Upper lobe of right lung (tissue), 1 donor: ENCODE data around the gene PLXNB1. TPM values are rescaled to one million over a fixed set of nuclear protein-coding genes. Genes with fewer than 3 reads are reported as not detected.
A peak's percentile ranks its signal among the peaks of the same experiment; 100 is the strongest.

ENCODE experiments used
- ATAC-seq: fragments of 200-7000 bp; cut with Tn5 transposase; one replicate; pipeline ENCODE4 v1.9.1; 2020; ENCODE audit warnings: mild to moderate bottlenecking, moderate library complexity
- DNase-seq: peaks from one replicate; pipeline ENCODE4 v3.0.0-alpha.2; 2020
- H3K27ac ChIP-seq: fragments of 200-600 bp; one replicate; pipeline ENCODE4 v1.8.0; 2022
- H3K27me3 ChIP-seq: fragments of 200-600 bp; one replicate; pipeline ENCODE4 v1.8.0; 2022; ENCODE audit warnings: mild to moderate bottlenecking
- H3K36me3 ChIP-seq: fragments of 200-600 bp; one replicate; pipeline ENCODE4 v1.8.0; 2022
- H3K4me1 ChIP-seq: fragments of 200-600 bp; one replicate; pipeline ENCODE4 v1.8.0; 2022
- H3K4me3 ChIP-seq: fragments of 200-600 bp; one replicate; pipeline ENCODE4 v1.8.0; 2022; ENCODE audit warnings: mild to moderate bottlenecking
- H3K9me3 ChIP-seq: fragments of 200-600 bp; one replicate; pipeline ENCODE4 v1.8.0; 2022
- intact Hi-C: fragments of 100-400 bp; cut with DNase I; formaldehyde crosslinking; loops from one replicate; pipeline ENCODE4 v1.11.0; 2022
- total RNA-seq: library from RNA; stranded (reverse); fragmentation: NEBNext Ultra II Directional; extraction: Animal tissue kit (Norgen Biotek cat#: 25700); gene quantifications from one replicate; pipeline ENCODE4 v1.2.1, GENCODE V29; 2021
- TF ChIP-seq, protein P1 (sequence below): fragments of 200-600 bp; IDR thresholded peaks from one replicate; pipeline ENCODE4 v1.8.0; 2022; ENCODE audit warnings: antibody characterized with exemption
- donor health status: DM: no; HTN: yes; CAD: no; lungs with severe emphysema.

PLXNB1 gene
- total RNA-seq, 1 donor from 2014 or later = 103 TPM

DNA sequence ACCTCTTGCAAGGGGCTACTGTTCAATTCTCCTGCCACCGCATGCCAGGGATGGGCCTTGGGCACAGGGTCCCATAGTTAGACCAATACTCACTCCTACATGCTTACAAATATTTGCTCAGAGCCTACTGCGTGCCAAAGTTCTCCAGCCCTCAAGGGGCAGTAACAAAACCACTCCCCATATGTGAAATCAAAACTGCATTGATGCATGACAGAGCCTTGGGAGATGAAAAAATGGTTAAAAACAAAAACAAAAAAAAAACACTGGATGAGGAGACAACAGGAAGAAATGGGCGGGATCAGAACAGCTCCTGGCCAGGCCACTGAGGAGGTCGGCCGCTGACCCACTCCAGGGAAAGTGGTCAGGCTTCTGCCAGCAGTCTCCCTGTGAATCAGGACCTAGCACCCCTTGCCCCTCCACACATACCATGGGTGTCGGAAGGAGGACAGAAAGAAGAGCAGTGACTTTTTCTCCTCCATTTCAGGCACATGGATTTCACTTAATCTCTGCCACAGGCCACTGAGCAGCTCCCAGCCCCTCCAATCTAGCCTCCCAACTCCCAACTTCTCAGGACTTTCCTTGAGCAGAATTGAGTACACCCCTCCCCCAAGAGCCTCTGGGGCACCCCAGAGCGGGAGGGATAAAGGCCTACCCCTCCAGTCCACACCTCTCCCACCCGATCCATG, 2.8 kb downstream of the PLXNB1 start:
- Histone ChIP-seq H3K4me1 (peaks cover 54% of the 10 kb centered on the region), H3K9me3 (no peaks in the 10 kb centered on the region), H3K4me3 (peak overlapping the region; percentile 78), H3K36me3 (peaks cover 3% of the 10 kb centered on the region), H3K27ac (peak overlapping the region; percentile 89), H3K27me3 (no peaks in the 10 kb centered on the region)
- no peak for ATAC-seq
- TF ChIP-seq, protein P1, sequence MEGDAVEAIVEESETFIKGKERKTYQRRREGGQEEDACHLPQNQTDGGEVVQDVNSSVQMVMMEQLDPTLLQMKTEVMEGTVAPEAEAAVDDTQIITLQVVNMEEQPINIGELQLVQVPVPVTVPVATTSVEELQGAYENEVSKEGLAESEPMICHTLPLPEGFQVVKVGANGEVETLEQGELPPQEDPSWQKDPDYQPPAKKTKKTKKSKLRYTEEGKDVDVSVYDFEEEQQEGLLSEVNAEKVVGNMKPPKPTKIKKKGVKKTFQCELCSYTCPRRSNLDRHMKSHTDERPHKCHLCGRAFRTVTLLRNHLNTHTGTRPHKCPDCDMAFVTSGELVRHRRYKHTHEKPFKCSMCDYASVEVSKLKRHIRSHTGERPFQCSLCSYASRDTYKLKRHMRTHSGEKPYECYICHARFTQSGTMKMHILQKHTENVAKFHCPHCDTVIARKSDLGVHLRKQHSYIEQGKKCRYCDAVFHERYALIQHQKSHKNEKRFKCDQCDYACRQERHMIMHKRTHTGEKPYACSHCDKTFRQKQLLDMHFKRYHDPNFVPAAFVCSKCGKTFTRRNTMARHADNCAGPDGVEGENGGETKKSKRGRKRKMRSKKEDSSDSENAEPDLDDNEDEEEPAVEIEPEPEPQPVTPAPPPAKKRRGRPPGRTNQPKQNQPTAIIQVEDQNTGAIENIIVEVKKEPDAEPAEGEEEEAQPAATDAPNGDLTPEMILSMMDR = no peak
- no peak for DNase-seq
- intact Hi-C loops = no loop called here

DNA sequence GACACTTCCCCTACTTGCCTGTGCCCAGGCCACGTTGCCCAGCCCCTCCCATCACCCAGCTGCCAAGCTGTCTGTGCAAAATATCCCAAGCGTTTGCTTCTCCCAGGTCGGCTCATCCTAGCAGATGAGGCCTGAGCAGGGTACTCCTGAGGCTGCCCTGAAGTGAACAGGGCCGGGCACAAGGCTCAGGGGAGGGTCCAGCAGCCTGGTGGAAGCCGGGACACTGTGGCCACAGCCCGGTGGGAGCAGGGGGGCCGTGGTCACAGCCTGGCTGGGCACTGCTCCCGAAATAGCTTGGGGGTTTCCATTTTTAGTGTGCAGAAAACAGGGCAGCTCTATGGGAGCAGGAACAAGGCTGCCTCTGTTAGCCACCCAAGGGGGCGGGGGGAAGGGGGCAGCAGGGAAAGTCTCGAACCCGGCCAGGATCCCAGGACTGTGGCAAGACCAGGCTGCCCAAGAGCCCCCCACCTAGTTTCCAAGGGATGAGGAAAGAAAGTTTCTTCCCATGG, 3.4 kb downstream of the PLXNB1 start:
- Histone ChIP-seq H3K27ac (no peak overlapping the region), H3K9me3 (no peaks in the 10 kb centered on the region), H3K4me3 (no peak overlapping the region), H3K4me1 (peaks cover 54% of the 10 kb centered on the region), H3K36me3 (no peaks in the 10 kb centered on the region), H3K27me3 (no peaks in the 10 kb centered on the region)
- TF ChIP-seq, protein P1 = no peak
- DNase-seq = no peak
- ATAC-seq = no peak
- intact Hi-C loops = no loop called here

DNA sequence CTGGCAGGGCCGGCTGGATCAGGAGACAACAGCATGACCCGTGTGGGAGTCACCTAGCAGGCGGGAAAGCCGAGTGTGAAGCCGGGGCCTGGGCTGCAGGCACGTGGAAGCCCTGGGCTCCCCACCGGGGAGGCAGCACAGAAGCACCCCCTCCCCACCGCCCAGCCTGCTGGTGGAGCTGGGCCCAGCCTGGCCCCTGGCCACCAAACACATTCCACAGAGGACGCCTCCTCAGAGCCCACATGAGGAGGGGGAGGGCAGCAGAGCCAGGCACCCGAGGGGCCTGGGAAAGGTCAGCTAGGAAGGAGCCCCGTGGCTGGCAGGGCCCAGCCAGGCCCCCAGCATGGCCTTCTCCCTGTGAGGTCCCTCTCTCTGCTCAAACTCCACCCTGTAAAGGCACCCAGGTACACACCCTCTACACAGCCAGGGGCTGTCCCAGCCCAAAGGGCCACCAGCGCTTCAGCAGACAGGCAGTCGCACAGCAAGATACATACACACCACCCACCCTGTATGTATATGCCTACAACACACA, 4.5 kb downstream of the PLXNB1 start:
- H3K27ac ChIP-seq = peak overlapping the region; percentile 24
- no peaks in the 10 kb centered on the region for H3K27me3 ChIP-seq
- H3K36me3 ChIP-seq = no peaks in the 10 kb centered on the region
- no peak for ATAC-seq
- H3K4me1 ChIP-seq = peaks cover 47% of the 10 kb centered on the region
- no peaks in the 10 kb centered on the region for H3K9me3 ChIP-seq
- intact Hi-C loops = no loop called here
- DNase-seq = no peak
- no peak overlapping the region for H3K4me3 ChIP-seq
- TF ChIP-seq, protein P1 = no peak

DNA sequence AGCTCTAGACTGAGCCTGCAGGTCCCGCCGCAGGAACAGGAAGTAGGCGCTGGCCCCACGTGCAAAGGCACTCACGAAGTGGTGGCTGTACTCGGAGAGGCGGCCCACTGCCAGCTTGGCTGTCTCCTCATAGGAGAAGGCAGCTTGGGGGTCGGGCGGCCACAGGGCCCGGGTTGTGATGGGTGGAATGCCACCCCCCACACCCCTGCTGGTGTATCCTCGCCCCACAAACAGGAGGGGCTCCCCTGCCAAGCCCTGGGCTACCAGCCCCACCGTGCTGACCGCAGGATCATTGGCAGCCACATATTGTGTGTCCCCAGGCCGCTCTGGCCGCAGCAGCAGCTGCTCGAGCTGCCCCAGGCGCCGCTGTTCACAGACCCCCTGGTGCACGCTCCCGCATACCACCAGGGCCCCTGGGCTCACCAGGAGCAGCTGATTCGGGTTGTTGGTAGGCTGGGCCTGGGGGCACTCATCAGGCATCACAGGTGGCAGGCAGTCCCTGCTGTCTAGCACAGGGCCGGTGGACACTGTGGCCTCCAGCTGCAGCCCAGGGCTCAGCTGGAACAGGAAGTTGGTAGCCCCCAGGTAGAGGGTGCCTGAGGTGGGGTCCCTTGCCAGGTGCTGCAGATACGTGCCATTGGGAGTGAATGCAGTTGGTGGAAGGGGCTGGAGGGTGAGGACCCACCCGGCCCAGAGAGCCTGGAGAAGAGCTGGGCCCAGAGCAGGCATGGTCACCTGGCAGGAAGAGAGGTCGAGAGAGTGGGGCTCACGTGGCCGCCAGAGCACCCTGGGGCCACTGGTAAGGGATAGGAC, 5.8 kb downstream of the PLXNB1 start:
- Histone ChIP-seq H3K4me1 (peaks cover 43% of the 10 kb centered on the region), H3K36me3 (peaks cover 6% of the 10 kb centered on the region)
- intact Hi-C loops = no loop called here

DNA sequence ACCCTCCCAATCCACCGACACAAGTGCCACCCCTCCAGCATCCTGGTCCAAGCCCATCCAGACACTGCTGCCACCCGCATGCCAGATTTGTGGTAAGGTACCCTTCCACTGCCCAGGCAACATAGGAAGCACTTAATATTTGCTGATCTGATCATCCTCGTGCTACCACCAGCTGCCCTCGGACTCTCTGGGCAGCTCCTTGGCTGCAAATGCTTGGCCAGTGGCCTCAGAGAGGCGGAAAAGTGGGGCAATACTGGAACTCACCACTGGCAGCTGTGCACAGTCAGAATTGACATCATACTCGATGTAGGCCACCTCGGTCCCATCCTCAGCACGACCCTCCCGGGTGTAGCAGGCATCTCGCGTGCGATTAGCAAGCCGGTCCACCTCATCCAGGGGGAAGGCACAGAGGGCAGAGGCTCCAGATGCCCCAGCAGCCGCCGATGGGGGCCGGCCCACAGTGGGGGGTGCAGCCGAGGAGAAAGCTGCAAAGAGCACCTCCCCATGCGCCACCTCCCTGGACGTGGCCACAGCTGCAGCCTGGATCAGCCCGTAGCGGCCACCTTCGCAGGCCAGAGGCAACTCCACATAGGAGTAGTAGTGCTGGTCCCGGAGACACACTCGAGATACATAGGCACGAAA, 6.5 kb downstream of the PLXNB1 start:
- H3K4me1 ChIP-seq = peaks cover 41% of the 10 kb centered on the region
- peaks cover 13% of the 10 kb centered on the region for H3K36me3 ChIP-seq
- TF ChIP-seq, protein P1 = no peak
- ATAC-seq (no peak), DNase-seq (no peak)
- intact Hi-C loops = no loop called here
- no peaks in the 10 kb centered on the region for H3K9me3 ChIP-seq
- H3K27ac ChIP-seq = no peak overlapping the region
- no peak overlapping the region for H3K4me3 ChIP-seq
- no peaks in the 10 kb centered on the region for H3K27me3 ChIP-seq

More for the DNA sequence above, 5.8 kb downstream of the PLXNB1 start:
- Histone ChIP-seq H3K27me3 (no peaks in the 10 kb centered on the region), H3K9me3 (no peaks in the 10 kb centered on the region), H3K4me3 (no peak overlapping the region), H3K27ac (no peak overlapping the region)
- TF ChIP-seq, protein P1 = no peak
- DNase-seq (no peak), ATAC-seq (no peak)
